ENCODE data around the gene ESYT2. TPM values are rescaled to one million over a fixed set of nuclear protein-coding genes. Genes with fewer than 3 reads are reported as not detected.

ESYT2 gene
- total and polyA plus RNA-seq, 4 donors, result 16.4 to 83.0 (median 58.0) TPM

DNA sequence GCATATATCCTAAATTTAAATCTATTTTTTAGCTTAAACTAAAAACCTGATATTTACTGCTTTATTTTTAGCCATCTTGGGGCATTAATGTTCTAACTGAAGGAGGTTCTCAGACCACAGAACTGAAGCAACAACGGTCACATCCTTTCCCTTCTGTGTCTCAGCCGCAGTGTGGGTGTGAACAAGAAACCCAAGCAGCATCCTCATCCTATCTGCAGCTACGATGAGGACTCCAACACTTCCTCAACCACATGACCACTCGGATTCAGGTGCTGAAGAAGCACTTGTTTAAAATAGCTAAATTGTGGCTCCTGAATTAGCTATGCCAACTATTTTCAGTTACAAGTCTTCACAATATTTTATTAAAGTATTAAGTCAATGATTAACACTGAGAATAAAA lies 5.3 kb downstream of the ESYT2 start:
- H3K27ac ChIP-seq (ENCODE audit: low read depth in 1 of 2, low read length in 1 of 2), result no peak overlapping the region
- H3K27me3 ChIP-seq (ENCODE audit: control insufficient read depth in 3 of 3, insufficient read depth in 3 of 3, low read length in 2 of 3), result no peaks in the 10 kb centered on the region
- ATAC-seq (ENCODE audit: insufficient read depth, low FRiP score) (no peak), DNase-seq (no peak)
- no peak overlapping the region for H3K4me3 ChIP-seq
- TF ChIP-seq, protein P1, sequence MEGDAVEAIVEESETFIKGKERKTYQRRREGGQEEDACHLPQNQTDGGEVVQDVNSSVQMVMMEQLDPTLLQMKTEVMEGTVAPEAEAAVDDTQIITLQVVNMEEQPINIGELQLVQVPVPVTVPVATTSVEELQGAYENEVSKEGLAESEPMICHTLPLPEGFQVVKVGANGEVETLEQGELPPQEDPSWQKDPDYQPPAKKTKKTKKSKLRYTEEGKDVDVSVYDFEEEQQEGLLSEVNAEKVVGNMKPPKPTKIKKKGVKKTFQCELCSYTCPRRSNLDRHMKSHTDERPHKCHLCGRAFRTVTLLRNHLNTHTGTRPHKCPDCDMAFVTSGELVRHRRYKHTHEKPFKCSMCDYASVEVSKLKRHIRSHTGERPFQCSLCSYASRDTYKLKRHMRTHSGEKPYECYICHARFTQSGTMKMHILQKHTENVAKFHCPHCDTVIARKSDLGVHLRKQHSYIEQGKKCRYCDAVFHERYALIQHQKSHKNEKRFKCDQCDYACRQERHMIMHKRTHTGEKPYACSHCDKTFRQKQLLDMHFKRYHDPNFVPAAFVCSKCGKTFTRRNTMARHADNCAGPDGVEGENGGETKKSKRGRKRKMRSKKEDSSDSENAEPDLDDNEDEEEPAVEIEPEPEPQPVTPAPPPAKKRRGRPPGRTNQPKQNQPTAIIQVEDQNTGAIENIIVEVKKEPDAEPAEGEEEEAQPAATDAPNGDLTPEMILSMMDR (IDR thresholded peaks at IDR 0.05; ENCODE audit: control extremely low read depth, extremely low read depth), result no peak
- peaks cover 0 to 3% (median under 1%) of the 10 kb centered on the region in 4 donors for H3K36me3 ChIP-seq (ENCODE audit: control insufficient read depth in 4 of 4, insufficient read depth in 4 of 4, low read length in 4 of 4)
- peaks cover 4 to 18% (median 11%) of the 10 kb centered on the region in 5 donors for H3K4me1 ChIP-seq (ENCODE audit: control insufficient read depth in 5 of 5, insufficient read depth in 5 of 5, low read length in 5 of 5)
- 9 to 27% methylated on average over 4 of the region's 4 CpGs for WGBS, 2 donors
- no peaks in the 10 kb centered on the region for H3K9me3 ChIP-seq (ENCODE audit: control insufficient read depth in 4 of 4, insufficient read depth in 3 of 4, low read length in 3 of 4)
- H3K9ac ChIP-seq (ENCODE audit: insufficient read depth in 1 of 2, low read length in 2 of 2), result no peak overlapping the region

DNA sequence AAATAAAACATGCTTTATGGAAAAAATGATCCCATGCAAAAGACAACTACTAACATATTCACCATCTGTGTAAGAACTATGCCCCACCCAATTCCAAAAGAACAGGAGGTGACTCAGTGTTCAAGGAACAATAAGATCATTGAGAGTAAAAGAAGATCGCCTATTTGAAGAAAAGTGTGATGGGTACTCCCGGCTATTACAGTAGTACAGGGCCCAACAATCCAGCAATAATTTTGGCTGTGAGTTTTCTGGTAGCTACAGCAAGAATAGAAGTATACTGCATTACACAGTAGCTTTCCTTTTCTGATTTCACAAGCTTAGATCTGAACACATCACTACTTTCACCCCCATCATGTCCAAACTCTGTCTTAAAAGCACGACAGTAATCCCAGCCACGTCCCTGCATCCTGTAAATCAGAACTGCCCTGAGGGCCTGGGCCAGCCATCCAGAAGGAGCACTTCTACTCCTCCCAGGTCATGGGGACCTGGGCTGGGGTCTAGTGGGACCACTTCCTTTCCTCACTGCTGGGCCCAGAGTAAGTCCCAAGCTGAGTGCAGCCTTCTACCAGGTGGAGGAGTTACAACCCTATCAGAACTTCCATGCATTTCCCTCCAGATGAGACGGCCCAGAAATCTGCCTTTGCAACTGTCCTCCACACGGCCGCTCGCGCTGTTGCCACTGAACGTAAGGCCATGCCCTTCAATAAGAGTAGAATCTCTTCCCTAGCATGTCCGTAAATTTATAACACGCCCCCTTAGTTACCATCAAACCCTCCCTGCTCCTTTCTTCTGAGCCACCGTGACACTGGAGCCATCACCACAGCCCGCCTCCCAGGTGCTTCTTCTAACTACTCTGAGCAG lies 7.9 kb downstream of the ESYT2 start:
- Histone ChIP-seq H3K36me3 (ENCODE audit: control insufficient read depth in 4 of 4, insufficient read depth in 4 of 4, low read length in 4 of 4) (peaks cover 0 to 3% (median under 1%) of the 10 kb centered on the region in 4 donors), H3K27me3 (ENCODE audit: control insufficient read depth in 3 of 3, insufficient read depth in 3 of 3, low read length in 2 of 3) (no peaks in the 10 kb centered on the region), H3K4me3 (no peak overlapping the region), H3K4me1 (ENCODE audit: control insufficient read depth in 5 of 5, insufficient read depth in 5 of 5, low read length in 5 of 5) (peaks cover 10 to 30% (median 17%) of the 10 kb centered on the region in 5 donors), H3K9me3 (ENCODE audit: control insufficient read depth in 4 of 4, insufficient read depth in 3 of 4, low read length in 3 of 4) (no peaks in the 10 kb centered on the region), H3K9ac (ENCODE audit: insufficient read depth in 1 of 2, low read length in 2 of 2) (no peak overlapping the region), H3K27ac (ENCODE audit: low read depth in 1 of 2, low read length in 1 of 2) (peak overlapping the region; percentile 82 to 88)
- 48 to 68% methylated on average over 14 of the region's 14 CpGs for WGBS, 2 donors
- TF ChIP-seq, protein P1 (IDR thresholded peaks at IDR 0.05; ENCODE audit: control extremely low read depth, extremely low read depth), result no peak
- DNase-seq, result no peak
- no peak for ATAC-seq (ENCODE audit: insufficient read depth, low FRiP score)

DNA sequence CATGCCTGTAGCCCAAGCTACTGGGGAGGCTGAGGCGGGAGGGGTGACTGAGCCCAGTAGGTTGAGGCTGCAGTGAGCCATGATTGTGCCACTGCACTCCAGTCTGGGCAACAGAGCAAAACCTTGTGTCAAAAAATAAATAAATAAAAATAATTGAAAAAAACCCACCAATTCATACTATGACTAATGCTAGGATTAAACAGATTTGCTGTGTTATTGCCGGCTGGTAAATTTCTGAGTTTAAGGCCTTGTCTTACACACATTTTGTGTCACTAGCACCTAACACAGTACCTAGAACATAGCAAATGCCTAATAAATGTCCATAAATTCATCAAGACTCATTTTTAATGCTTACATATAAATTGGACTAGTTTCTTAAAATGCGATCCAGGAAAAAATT lies 8.7 kb downstream of the ESYT2 start:
- Histone ChIP-seq H3K9ac (ENCODE audit: insufficient read depth in 1 of 2, low read length in 2 of 2) (no peak overlapping the region), H3K27ac (ENCODE audit: low read depth in 1 of 2, low read length in 1 of 2) (peak overlapping the region; percentile 3 to 91), H3K4me3 (no peak overlapping the region), H3K9me3 (ENCODE audit: control insufficient read depth in 4 of 4, insufficient read depth in 3 of 4, low read length in 3 of 4) (no peaks in the 10 kb centered on the region), H3K4me1 (ENCODE audit: control insufficient read depth in 5 of 5, insufficient read depth in 5 of 5, low read length in 5 of 5) (peaks cover 15 to 35% (median 21%) of the 10 kb centered on the region in 5 donors), H3K27me3 (ENCODE audit: control insufficient read depth in 3 of 3, insufficient read depth in 3 of 3, low read length in 2 of 3) (no peaks in the 10 kb centered on the region), H3K36me3 (ENCODE audit: control insufficient read depth in 4 of 4, insufficient read depth in 4 of 4, low read length in 4 of 4) (peaks cover 0 to 2% (median under 1%) of the 10 kb centered on the region in 4 donors)
- 90 to 93% methylated on average over 3 of the region's 3 CpGs for WGBS, 2 donors
- ATAC-seq (ENCODE audit: insufficient read depth, low FRiP score) (no peak), DNase-seq (no peak)
- TF ChIP-seq, protein P1 (IDR thresholded peaks at IDR 0.05; ENCODE audit: control extremely low read depth, extremely low read depth), result no peak

Data from lung (tissue), 12 donors.